H9 (cell line): Measurements from ENCODE around the gene ZDHHC24. TPM values are rescaled to one million over a fixed set of nuclear protein-coding genes. Genes with fewer than 3 reads are reported as not detected.

Source experiments
- DNase-seq: peaks from one replicate; pipeline ENCODE4 v3.0.0-alpha.2; 2017
- H2AFZ ChIP-seq: one replicate; pipeline ENCODE4 v1.6.1; 2013; ENCODE audit warnings: mild to moderate bottlenecking, low read length, control low read depth, moderate library complexity
- H2AK5ac ChIP-seq: 2 replicates; pipeline ENCODE4 v1.6.1; 2013; ENCODE audit warnings: low read length, control low read depth, mixed read lengths; ENCODE audit not compliant: insufficient read length
- H2BK120ac ChIP-seq: one replicate; pipeline ENCODE4 v1.6.1; 2013; ENCODE audit warnings: low read depth, mild to moderate bottlenecking, low read length, control low read depth, inconsistent platforms; ENCODE audit not compliant: poor library complexity, severe bottlenecking
- H2BK12ac ChIP-seq: 2 replicates; pipeline ENCODE4 v1.6.1; 2013; ENCODE audit warnings: low read length, control low read depth, mixed read lengths, low read depth; ENCODE audit not compliant: insufficient read length
- H2BK15ac ChIP-seq: 2 replicates; pipeline ENCODE4 v1.6.1; 2013; ENCODE audit warnings: low read depth, low read length, control low read depth
- H2BK20ac ChIP-seq: one replicate; pipeline ENCODE4 v1.6.1; 2013; ENCODE audit warnings: low read depth, mild to moderate bottlenecking, low read length, control low read depth, inconsistent platforms; ENCODE audit not compliant: poor library complexity, severe bottlenecking
- H2BK5ac ChIP-seq: 2 replicates; pipeline ENCODE4 v1.6.1; 2013; ENCODE audit warnings: low read length, control low read depth, mixed read lengths; ENCODE audit not compliant: insufficient read length
- H3K14ac ChIP-seq: 2 replicates; pipeline ENCODE4 v1.6.1; 2013; ENCODE audit warnings: low read length, control low read depth; ENCODE audit not compliant: insufficient read depth
- H3K18ac ChIP-seq: 2 replicates; pipeline ENCODE4 v1.6.1; 2013; ENCODE audit warnings: low read depth, mild to moderate bottlenecking, mixed read lengths, low read length, control low read depth; ENCODE audit not compliant: insufficient read length
- H3K23ac ChIP-seq: 2 replicates; pipeline ENCODE4 v1.6.1; 2013; ENCODE audit warnings: low read length, control low read depth, mixed read lengths, low read depth; ENCODE audit not compliant: insufficient read length
- H3K23me2 ChIP-seq: 2 replicates; pipeline ENCODE4 v1.6.1; 2013; ENCODE audit warnings: low read depth, mild to moderate bottlenecking, mixed read lengths, low read length, control low read depth; ENCODE audit not compliant: insufficient read length, poor library complexity, severe bottlenecking
- H3K27ac ChIP-seq: 2 replicates; pipeline ENCODE4 v1.5.1; 2013; ENCODE audit warnings: low read length, control low read depth, mixed read lengths, low read depth; ENCODE audit not compliant: insufficient read length
- H3K27me3 ChIP-seq: 2 replicates; pipeline ENCODE4 v1.6.1; 2013; ENCODE audit warnings: low read length, control low read depth, inconsistent platforms; ENCODE audit not compliant: insufficient read depth
- H3K4ac ChIP-seq: 2 replicates; pipeline ENCODE4 v1.6.1; 2013; ENCODE audit warnings: low read depth, mild to moderate bottlenecking, control low read depth, inconsistent platforms, low read length, moderate library complexity
- H3K4me1 ChIP-seq: 2 replicates; pipeline ENCODE4 v1.6.1; 2013; ENCODE audit warnings: low read length, control low read depth, inconsistent platforms; ENCODE audit not compliant: insufficient read depth
- H3K4me2 ChIP-seq: 2 replicates; pipeline ENCODE4 v1.6.1; 2013; ENCODE audit warnings: low read length, control low read depth, mixed read lengths; ENCODE audit not compliant: insufficient read length, insufficient read depth
- H3K56ac ChIP-seq: 2 replicates; pipeline ENCODE4 v1.6.1; 2013; ENCODE audit warnings: low read depth, mild to moderate bottlenecking, mixed read lengths, low read length, control low read depth; ENCODE audit not compliant: insufficient read length
- H3K79me1 ChIP-seq: 2 replicates; pipeline ENCODE4 v1.6.1; 2013; ENCODE audit warnings: low read depth, mild to moderate bottlenecking, moderate library complexity, low read length, control low read depth, inconsistent platforms; ENCODE audit not compliant: insufficient read depth, poor library complexity, severe bottlenecking
- H3K79me2 ChIP-seq: 2 replicates; pipeline ENCODE4 v1.6.1; 2013; ENCODE audit warnings: low read length, control low read depth, inconsistent platforms; ENCODE audit not compliant: insufficient read depth
- H3K9ac ChIP-seq: 2 replicates; pipeline ENCODE4 v1.6.1; 2013; ENCODE audit warnings: low read length, control low read depth, mixed read lengths; ENCODE audit not compliant: insufficient read length; ENCODE audit errors: extremely low read depth
- H3K9me3 ChIP-seq: one replicate; pipeline ENCODE4 v1.6.1; 2013; ENCODE audit warnings: low read depth, low read length, inconsistent platforms; ENCODE audit not compliant: control insufficient read depth
- H3T11ph ChIP-seq: one replicate; pipeline ENCODE4 v1.6.1; 2013; ENCODE audit warnings: mild to moderate bottlenecking, low read length, control low read depth, inconsistent platforms
- H4K20me1 ChIP-seq: one replicate; pipeline ENCODE4 v1.6.1; 2013; ENCODE audit not compliant: control insufficient read depth, insufficient read length, insufficient read depth
- H4K5ac ChIP-seq: 2 replicates; pipeline ENCODE4 v1.6.1; 2013; ENCODE audit warnings: low read depth, mild to moderate bottlenecking, mixed read lengths, low read length, control low read depth; ENCODE audit not compliant: insufficient read length
- H4K8ac ChIP-seq: replicated peaks from 2 replicates; pipeline ENCODE4 v1.6.1; 2013; ENCODE audit warnings: low read length, control low read depth, mixed read lengths, low read depth; ENCODE audit not compliant: insufficient read length
- H4K91ac ChIP-seq: 2 replicates; pipeline ENCODE4 v1.6.1; 2013; ENCODE audit warnings: low read depth, mild to moderate bottlenecking, moderate library complexity, mixed read lengths, low read length, control low read depth; ENCODE audit not compliant: insufficient read length
- H3K27ac Mint-ChIP-seq, 3 experiments: 2 replicates in 2 of 3; 3 replicates in 1 of 3; pipeline ENCODE4 v1.8.0; 2020 to 2021; ENCODE audit warnings: mixed read lengths in 3 of 3, mild to moderate bottlenecking in 1 of 3, moderate library complexity in 1 of 3
- H3K27me3 Mint-ChIP-seq: 2 replicates; pipeline ENCODE4 v1.8.0; 2021; ENCODE audit warnings: low read depth, mild to moderate bottlenecking, moderate library complexity, mixed read lengths
- H3K36me3 Mint-ChIP-seq, 3 experiments: 2 replicates in 2 of 3; 3 replicates in 1 of 3; pipeline ENCODE4 v1.8.0; 2020 to 2021; ENCODE audit warnings: low read depth in 3 of 3, mixed read lengths in 3 of 3; ENCODE audit not compliant: insufficient read depth in 1 of 3
- H3K4me1 Mint-ChIP-seq, 2 experiments: 2 replicates each; pipeline ENCODE4 v1.8.0; 2020; ENCODE audit warnings: mixed read lengths in 2 of 2
- H3K4me3 Mint-ChIP-seq, 2 experiments: 2 replicates in 1 of 2; 3 replicates in 1 of 2; pipeline ENCODE4 v1.8.0; 2020 to 2021; ENCODE audit warnings: mild to moderate bottlenecking in 2 of 2, mixed read lengths in 2 of 2, moderate library complexity in 1 of 2
- H3K9me3 Mint-ChIP-seq, 2 experiments: 2 replicates in 1 of 2; 3 replicates in 1 of 2; pipeline ENCODE4 v1.8.0; 2020; ENCODE audit warnings: mild to moderate bottlenecking in 2 of 2, mixed read lengths in 2 of 2, moderate library complexity in 1 of 2
- WGBS: extraction: QIAGEN DNeasy Blood & Tissue Kit; methylation state at CpG from one replicate; pipeline ENCODE4 v1.1.7; 2013; ENCODE audit warnings: missing lambda C conversion rate, low lambda C conversion rate, mixed read lengths; ENCODE audit not compliant: insufficient read length; ENCODE audit errors: extremely low coverage; 5-methylcytosine and 5-hydroxymethylcytosine counted together
- total RNA-seq: library from RNA; stranded (reverse); gene quantifications from 2 replicates; pipeline ENCODE4 v1.2.1, GENCODE V29; 2021
- TF ChIP-seq, protein P1 (sequence below): fragments of 200-600 bp; sonication (generic); conservative IDR thresholded peaks from 3 replicates; pipeline ENCODE4 v1.8.0; 2021; ENCODE audit warnings: antibody characterized with exemption, mild to moderate bottlenecking

Gene ZDHHC24
- total RNA-seq, 1 experiment from 2014 or later: 8.9 TPM

DNA sequence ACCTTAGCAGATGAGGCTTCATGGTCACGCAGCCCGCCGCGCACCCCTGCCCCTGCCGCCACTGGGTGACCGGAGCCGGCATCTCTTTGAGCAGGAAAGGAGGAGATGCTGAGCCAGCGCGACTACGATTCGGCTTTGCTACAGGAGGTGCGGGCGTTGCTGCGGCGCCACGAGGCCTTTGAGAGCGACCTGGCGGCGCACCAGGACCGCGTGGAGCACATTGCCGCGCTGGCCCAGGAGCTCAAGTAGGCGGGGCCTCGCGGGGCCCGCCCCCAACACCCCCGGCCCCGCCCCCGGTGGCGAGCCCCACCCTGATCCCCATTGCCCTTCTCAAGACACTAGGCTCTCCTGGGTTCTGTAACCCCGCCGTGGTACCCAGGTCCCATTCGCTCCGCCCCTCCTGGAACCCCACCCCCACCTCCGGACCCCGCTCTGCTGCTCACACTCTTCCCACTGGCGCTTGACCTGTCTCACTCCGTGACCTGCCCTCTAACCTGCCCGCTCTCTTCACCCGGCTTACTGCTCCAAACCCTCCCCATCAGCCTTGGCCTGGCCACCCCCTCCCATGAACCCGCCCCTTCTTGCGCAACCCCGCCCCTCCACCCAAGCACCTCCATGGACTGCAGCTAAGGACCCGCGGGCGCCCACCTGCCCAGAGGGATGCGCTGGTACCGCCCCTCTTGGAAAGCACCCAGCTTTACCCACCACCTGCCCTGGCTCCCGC, 13.5 kb upstream of the ZDHHC24 start:
- peaks cover 18 to 88% (median 77%) of the 10 kb centered on the region in 3 experiments for H3K36me3 Mint-ChIP-seq
- no peak overlapping the region for H3K27ac ChIP-seq
- H4K20me1 ChIP-seq: no peaks in the 10 kb centered on the region
- no peak overlapping the region for H3T11ph ChIP-seq
- no peak overlapping the region for H3K9ac ChIP-seq
- no CpG with 5 or more reads among the region's 50 CpGs for WGBS
- no peak overlapping the region for H2AK5ac ChIP-seq
- no peak overlapping the region for H2AFZ ChIP-seq
- peaks cover under 1% of the 10 kb centered on the region; the same call in 1 of the 2 replicates for H3K27me3 Mint-ChIP-seq
- no peaks in the 10 kb centered on the region for H3K4me1 ChIP-seq
- no peak overlapping the region for H2BK12ac ChIP-seq
- no peak overlapping the region for H3K4me2 ChIP-seq
- no peak overlapping the region for H3K4ac ChIP-seq
- H2BK15ac ChIP-seq: no peak overlapping the region
- H4K5ac ChIP-seq: no peak overlapping the region
- H3K18ac ChIP-seq: no peak overlapping the region
- H2BK5ac ChIP-seq: no peak overlapping the region
- no peak overlapping the region for H2BK120ac ChIP-seq
- no peaks in the 10 kb centered on the region for H3K79me1 ChIP-seq
- no peak overlapping the region for H3K14ac ChIP-seq
- no peak overlapping the region for H4K8ac ChIP-seq
- no peak overlapping the region for H2BK20ac ChIP-seq
- H3K27ac Mint-ChIP-seq: no peak overlapping the region
- H3K23me2 ChIP-seq: peaks cover 2% of the 10 kb centered on the region
- peak; percentile 67 for DNase-seq
- H3K23ac ChIP-seq: no peak overlapping the region
- TF ChIP-seq, protein P1, sequence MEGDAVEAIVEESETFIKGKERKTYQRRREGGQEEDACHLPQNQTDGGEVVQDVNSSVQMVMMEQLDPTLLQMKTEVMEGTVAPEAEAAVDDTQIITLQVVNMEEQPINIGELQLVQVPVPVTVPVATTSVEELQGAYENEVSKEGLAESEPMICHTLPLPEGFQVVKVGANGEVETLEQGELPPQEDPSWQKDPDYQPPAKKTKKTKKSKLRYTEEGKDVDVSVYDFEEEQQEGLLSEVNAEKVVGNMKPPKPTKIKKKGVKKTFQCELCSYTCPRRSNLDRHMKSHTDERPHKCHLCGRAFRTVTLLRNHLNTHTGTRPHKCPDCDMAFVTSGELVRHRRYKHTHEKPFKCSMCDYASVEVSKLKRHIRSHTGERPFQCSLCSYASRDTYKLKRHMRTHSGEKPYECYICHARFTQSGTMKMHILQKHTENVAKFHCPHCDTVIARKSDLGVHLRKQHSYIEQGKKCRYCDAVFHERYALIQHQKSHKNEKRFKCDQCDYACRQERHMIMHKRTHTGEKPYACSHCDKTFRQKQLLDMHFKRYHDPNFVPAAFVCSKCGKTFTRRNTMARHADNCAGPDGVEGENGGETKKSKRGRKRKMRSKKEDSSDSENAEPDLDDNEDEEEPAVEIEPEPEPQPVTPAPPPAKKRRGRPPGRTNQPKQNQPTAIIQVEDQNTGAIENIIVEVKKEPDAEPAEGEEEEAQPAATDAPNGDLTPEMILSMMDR: no peak
- H3K9me3 ChIP-seq: no peaks in the 10 kb centered on the region
- H3K56ac ChIP-seq: no peak overlapping the region
- no peaks in the 10 kb centered on the region for H3K79me2 ChIP-seq
- H3K27me3 ChIP-seq: no peaks in the 10 kb centered on the region
- no peaks in the 10 kb centered on the region for H3K9me3 Mint-ChIP-seq
- no peak overlapping the region for H3K4me3 Mint-ChIP-seq
- no peak overlapping the region for H4K91ac ChIP-seq
- peaks cover under 1 to 6% of the 10 kb centered on the region in 2 experiments; a peak in 3 of 4 replicates for H3K4me1 Mint-ChIP-seq
